Activated CD4-positive, alpha-beta memory T cell treated with anti-CD3 and anti-CD28 coated beads, Interleukin-2, amount 10 ng/mL, durations not matched to agents 7 days and 5 days (primary cell): ENCODE results near the gene ZFYVE28. TPM values are rescaled to one million over a fixed set of nuclear protein-coding genes. Genes with fewer than 3 reads are reported as not detected.

Source experiments
- CTCF ChIA-PET: fragments of 350-600 bp; sonication (Branson Sonifier 250); formaldehyde crosslinking; loops from one replicate; lab custom pipeline; 2021; ENCODE audit warnings: antibody characterized with exemption, inconsistent platforms; lab: Charles Lee
- POLR2A ChIA-PET: fragments of 350-600 bp; sonication (Branson Sonifier 250); formaldehyde crosslinking; loops from one replicate; lab custom pipeline; 2021; ENCODE audit warnings: antibody characterized with exemption; lab: Charles Lee
- DNase-seq: peaks from one replicate; pipeline ENCODE4 v3.0.0-alpha.2; 2020
- H3K27ac Mint-ChIP-seq: one replicate; pipeline ENCODE4 v1.8.0; 2021; ENCODE audit warnings: mild to moderate bottlenecking, mixed read lengths
- H3K27me3 Mint-ChIP-seq: one replicate; pipeline ENCODE4 v1.8.0; 2021; ENCODE audit warnings: mixed read lengths
- H3K36me3 Mint-ChIP-seq: one replicate; pipeline ENCODE4 v1.8.0; 2021; ENCODE audit warnings: low read depth, mixed read lengths
- H3K4me1 Mint-ChIP-seq: one replicate; pipeline ENCODE4 v1.8.0; 2021; ENCODE audit warnings: mixed read lengths
- H3K4me3 Mint-ChIP-seq: one replicate; pipeline ENCODE4 v1.8.0; 2021; ENCODE audit warnings: mild to moderate bottlenecking, mixed read lengths
- H3K9me3 Mint-ChIP-seq: one replicate; pipeline ENCODE4 v1.8.0; 2021; ENCODE audit warnings: mixed read lengths
- total RNA-seq, 2 experiments: library from RNA; stranded (reverse); gene quantifications; one replicate each; pipeline ENCODE4 v1.2.3, GENCODE V29; 2021

ZFYVE28 gene
- total RNA-seq, 2 experiments from 2014 or later = 38.9 to 40.1 TPM

DNA sequence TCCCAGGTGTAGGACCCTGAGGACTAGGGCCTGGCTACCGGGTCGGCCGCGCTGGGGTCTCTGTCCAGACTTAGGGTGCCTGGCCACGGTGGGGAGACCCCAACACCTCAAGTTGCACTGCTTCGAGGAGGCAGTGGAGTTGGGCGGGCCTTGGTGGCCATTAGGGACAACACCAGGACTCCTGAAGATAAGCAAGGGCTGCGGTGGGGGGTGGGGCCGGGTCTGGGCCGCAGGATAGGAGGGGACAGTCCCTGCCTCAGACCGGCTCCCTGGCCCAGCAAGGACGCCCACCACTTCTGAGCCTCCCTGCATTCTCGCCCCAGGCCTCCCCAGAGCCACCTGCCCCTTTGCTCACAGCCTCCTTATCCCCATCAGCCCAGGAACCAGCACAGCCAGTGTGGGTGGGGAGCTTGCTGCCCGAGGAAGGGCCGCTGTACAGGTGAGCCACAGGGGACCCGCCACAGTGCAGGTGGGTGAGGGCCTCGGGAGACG is 151.1 kb downstream of the ZFYVE28 start:
- POLR2A ChIA-PET = interaction anchor here (1.3 kb wide), 1 partner anchor 14 kb away, joined by 3 read pairs; no protein-coding TSS in a partner anchor
- Mint-ChIP-seq H3K4me3 (no peak overlapping the region), H3K27ac (no peak overlapping the region), H3K36me3 (no peaks in the 10 kb centered on the region), H3K4me1 (peaks cover 4% of the 10 kb centered on the region), H3K9me3 (no peaks in the 10 kb centered on the region), H3K27me3 (no peaks in the 10 kb centered on the region)
- DNase-seq = no peak
- CTCF ChIA-PET = interaction anchor here (0.5 kb wide), 1 partner anchor 10 kb away, joined by 3 read pairs; no protein-coding TSS in a partner anchor

GRCh38 chr4:2266821-2267220 is 151.6 kb downstream of the ZFYVE28 start:
- Mint-ChIP-seq H3K4me1 (peaks cover 4% of the 10 kb centered on the region), H3K4me3 (no peak overlapping the region), H3K36me3 (no peaks in the 10 kb centered on the region), H3K27ac (no peak overlapping the region), H3K9me3 (no peaks in the 10 kb centered on the region), H3K27me3 (no peaks in the 10 kb centered on the region)
- no peak for DNase-seq
- POLR2A ChIA-PET = interaction anchor here (1.3 kb wide), 1 partner anchor 15 kb away, joined by 3 read pairs; no protein-coding TSS in a partner anchor
- CTCF ChIA-PET = interaction anchor here (0.5 kb wide), 1 partner anchor 11 kb away, joined by 3 read pairs; no protein-coding TSS in a partner anchor

- no peaks in the 10 kb centered on the region for H3K9me3 Mint-ChIP-seq
- no peaks in the 10 kb centered on the region for H3K36me3 Mint-ChIP-seq
- CTCF ChIA-PET = no interaction called here
- peaks cover 4% of the 10 kb centered on the region for H3K4me1 Mint-ChIP-seq
- H3K27ac Mint-ChIP-seq = no peak overlapping the region
- no peak for DNase-seq
- H3K27me3 Mint-ChIP-seq = no peaks in the 10 kb centered on the region
- H3K4me3 Mint-ChIP-seq = no peak overlapping the region
- POLR2A ChIA-PET = no interaction called here
Observed at GRCh38 chr4:2266181-2266580, 152.3 kb downstream of the ZFYVE28 start.

DNA sequence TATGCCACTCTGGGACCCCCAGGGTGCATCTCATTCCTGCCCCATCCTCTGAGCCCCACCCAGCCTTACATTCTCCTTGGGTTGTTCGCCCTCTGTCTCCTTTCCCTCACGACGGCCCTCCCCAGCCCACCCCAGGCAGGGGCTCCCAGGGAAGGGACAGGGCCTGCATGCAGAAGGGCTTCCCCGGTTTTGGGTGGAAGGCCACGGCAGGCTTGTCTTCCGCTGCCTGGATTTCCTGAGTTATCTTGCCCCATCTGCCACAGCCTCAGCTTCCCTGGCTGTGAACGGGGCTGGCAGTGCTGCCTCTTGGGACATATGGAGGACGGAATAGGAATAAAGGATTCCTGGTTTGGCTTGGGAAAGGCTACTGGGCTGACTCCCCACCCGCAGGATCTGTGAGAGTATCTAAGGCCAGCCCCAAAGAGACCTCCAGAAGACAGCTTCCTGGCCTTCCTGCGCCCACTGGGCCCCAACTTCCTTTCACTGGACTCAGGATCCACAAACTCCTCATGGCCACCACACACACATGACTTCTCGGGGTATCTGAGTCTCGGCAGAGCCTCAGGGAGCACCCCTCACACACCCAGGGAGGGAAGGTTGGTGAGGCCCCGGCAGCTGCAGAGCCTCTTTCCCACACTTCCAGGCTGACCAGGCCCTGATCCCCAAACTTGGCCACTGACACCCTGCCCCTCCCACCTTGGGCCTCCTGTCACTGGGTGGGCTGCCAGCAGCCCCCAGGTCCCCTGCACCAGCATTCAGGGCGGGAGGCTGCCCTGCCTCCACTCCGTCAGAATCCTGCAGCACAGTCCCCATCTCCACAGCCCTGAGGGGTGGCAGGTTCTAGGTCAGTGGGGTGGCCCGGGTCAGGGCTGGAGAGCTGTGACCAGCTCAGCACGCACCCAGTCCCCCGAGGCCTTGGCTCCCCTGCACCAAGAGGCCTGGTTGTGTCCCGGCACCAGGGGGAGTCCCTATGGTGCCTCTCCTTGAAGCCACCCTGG is 153.0 kb downstream of the ZFYVE28 start:
- no peak for DNase-seq
- H3K4me3 Mint-ChIP-seq = no peak overlapping the region
- no peaks in the 10 kb centered on the region for H3K9me3 Mint-ChIP-seq
- H3K27me3 Mint-ChIP-seq = no peaks in the 10 kb centered on the region
- H3K4me1 Mint-ChIP-seq = peaks cover 4% of the 10 kb centered on the region
- POLR2A ChIA-PET = interaction anchor here (1.0 to 1.1 kb wide), 2 partner anchors 23 to 147 kb away, joined by 4 read pairs; no protein-coding TSS in a partner anchor
- no peaks in the 10 kb centered on the region for H3K36me3 Mint-ChIP-seq
- CTCF ChIA-PET = no interaction called here
- H3K27ac Mint-ChIP-seq = no peak overlapping the region

DNA sequence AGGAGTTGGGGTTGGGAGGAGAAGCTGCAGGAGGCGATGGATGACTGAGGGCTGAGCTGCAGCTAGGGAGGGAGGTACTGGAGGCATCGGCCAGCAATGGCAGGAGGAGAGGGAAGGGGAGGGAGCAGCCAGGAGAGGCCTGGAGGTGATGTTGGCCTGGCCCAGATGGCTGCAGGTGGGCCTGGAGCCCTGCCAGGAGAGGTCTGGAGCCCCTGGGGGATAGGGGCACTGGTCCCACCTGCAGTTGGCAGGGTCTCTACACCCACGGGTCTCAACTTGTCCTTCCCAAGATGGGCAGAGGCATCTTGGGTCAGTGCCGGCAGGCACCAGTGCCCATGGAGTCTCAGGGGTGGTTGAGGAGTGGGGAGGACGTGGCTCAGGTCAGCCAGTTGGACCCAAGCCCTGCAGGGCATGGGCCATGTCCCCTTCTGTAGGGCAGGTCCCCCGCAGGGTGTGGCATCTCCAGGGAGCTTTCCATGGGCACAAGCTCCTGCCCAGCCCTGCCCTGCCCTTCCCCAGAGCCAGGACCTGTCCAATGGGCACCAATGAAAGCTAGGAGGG is 153.9 kb downstream of the ZFYVE28 start:
- ChIA-PET POLR2A (interaction anchor here (1.0 to 1.1 kb wide), 3 partner anchors 17 to 148 kb away, joined by 3 to 4 read pairs (median 4); no protein-coding TSS in a partner anchor), CTCF (no interaction called here)
- DNase-seq = no peak
- no peak overlapping the region for H3K27ac Mint-ChIP-seq
- no peaks in the 10 kb centered on the region for H3K9me3 Mint-ChIP-seq
- no peaks in the 10 kb centered on the region for H3K27me3 Mint-ChIP-seq
- peaks cover 4% of the 10 kb centered on the region for H3K4me1 Mint-ChIP-seq
- H3K4me3 Mint-ChIP-seq = no peak overlapping the region
- no peaks in the 10 kb centered on the region for H3K36me3 Mint-ChIP-seq

DNA sequence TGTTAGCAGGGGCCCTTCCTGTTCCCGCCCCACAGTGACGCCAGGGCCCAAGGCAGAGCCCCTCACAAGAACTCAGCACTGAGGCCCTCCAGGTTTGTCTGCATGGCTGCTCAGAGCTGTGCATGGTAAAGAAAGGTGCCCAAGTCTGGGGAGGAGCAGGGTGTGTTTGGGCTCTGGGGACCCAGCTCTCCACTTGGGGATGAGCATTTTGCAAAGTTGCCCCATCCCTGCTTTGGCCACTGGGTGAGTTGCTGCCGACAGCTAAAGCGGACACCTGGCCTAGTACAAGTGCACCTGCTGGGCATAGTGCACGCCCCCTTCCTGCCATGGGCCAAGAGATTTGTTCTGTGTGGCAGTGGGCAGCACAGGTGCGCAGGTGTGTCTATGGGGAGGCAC is 154.5 kb downstream of the ZFYVE28 start:
- Mint-ChIP-seq H3K9me3 (no peaks in the 10 kb centered on the region), H3K36me3 (no peaks in the 10 kb centered on the region), H3K27me3 (no peaks in the 10 kb centered on the region), H3K27ac (no peak overlapping the region), H3K4me3 (no peak overlapping the region), H3K4me1 (peaks cover 4% of the 10 kb centered on the region)
- ChIA-PET POLR2A (interaction anchor here (1.0 to 1.1 kb wide), 2 partner anchors 15 to 18 kb away, joined by 3 to 4 read pairs; no protein-coding TSS in a partner anchor), CTCF (no interaction called here)
- DNase-seq = no peak

DNA sequence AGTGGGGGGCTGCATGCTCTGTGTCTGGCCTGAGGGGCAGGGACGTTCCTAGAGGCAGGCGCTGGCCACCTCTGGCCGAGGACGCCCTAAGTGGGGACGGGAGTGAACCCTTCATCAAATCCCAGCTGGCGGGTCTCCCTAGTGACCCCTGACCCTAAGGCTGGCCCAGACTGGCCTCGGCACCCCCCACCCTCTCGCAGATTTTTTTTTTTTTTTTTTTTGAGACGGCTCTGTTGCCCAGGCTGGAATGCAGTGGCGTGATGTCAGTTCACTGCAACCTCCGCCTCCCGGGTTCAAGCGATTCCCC is 155.5 kb downstream of the ZFYVE28 start:
- H3K27ac Mint-ChIP-seq = peak overlapping the region; percentile 49
- POLR2A ChIA-PET = interaction anchor here (0.6 to 2.7 kb wide), 13 partner anchors 14 to 673 kb away, joined by 3 to 31 read pairs (median 6); partner anchors contain the start of genes HAUS3, NSD2, POLN and RNF4
- H3K4me1 Mint-ChIP-seq = peaks cover 4% of the 10 kb centered on the region
- no peaks in the 10 kb centered on the region for H3K9me3 Mint-ChIP-seq
- no peaks in the 10 kb centered on the region for H3K27me3 Mint-ChIP-seq
- DNase-seq = no peak
- H3K4me3 Mint-ChIP-seq = peak overlapping the region; percentile 73
- CTCF ChIA-PET = interaction anchor here (1.1 to 1.4 kb wide), 3 partner anchors 43 to 156 kb away, joined by 6 to 13 read pairs (median 11); partner anchors contain the start of gene CFAP99
- H3K36me3 Mint-ChIP-seq = no peaks in the 10 kb centered on the region

DNA sequence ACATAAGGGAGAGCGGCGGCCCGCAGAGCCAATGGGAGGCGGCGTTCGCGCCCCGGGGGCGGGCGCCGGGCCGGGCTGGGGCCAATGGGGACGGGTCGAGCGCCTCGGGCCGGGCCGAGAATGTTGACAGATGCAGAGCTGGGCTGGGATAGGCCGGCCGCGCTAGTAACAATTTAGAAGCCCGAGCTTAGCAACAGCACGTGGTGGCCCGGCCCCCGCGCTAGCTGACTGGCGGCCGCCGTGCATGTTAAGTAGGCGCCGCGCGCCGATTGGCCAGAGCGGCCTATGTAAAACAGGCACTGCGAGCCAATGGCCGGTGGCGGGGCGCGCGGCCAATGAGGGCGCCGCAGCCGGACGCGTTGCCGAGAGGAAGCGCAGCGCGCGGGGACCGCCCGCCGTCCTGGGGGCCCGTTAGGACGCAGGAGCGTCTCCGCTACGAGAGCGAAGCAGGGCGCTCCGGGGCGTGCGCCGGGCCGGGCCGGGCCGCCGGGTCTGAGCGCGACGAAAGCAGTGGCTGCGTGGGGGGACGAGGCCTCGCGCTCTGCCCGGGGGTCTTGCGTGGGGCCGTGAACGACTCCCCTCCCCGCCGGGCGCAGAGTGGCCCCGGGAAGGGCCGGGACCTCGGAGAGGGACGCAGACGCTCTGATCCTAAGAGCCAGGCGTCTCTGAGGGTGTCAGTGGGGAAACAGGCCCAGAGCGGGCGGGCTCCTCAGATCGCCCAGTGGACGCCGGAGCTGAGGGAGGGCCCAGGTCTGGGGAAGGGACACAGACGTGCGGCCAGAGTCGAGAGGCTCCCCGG is 156.1 kb downstream of the ZFYVE28 start:
- DNase-seq = peak; percentile 99
- no peaks in the 10 kb centered on the region for H3K9me3 Mint-ChIP-seq
- H3K4me3 Mint-ChIP-seq = peak overlapping the region; percentile 73
- no peaks in the 10 kb centered on the region for H3K27me3 Mint-ChIP-seq
- POLR2A ChIA-PET = interaction anchor here (0.6 to 2.7 kb wide), 22 partner anchors 14 to 673 kb away, joined by 3 to 31 read pairs (median 4); partner anchors contain the start of genes CFAP99, HAUS3, NELFA and NSD2
- H3K36me3 Mint-ChIP-seq = no peaks in the 10 kb centered on the region
- peak overlapping the region; percentile 68 for H3K27ac Mint-ChIP-seq
- CTCF ChIA-PET = interaction anchor here (0.7 to 1.4 kb wide), 13 partner anchors 19 to 209 kb away, joined by 3 to 13 read pairs (median 4); partner anchors contain the start of genes CFAP99, HAUS3 and POLN
- peaks cover 4% of the 10 kb centered on the region for H3K4me1 Mint-ChIP-seq

- ChIA-PET POLR2A (interaction anchor here (0.7 to 2.7 kb wide), 18 partner anchors 14 to 485 kb away, joined by 3 to 31 read pairs (median 4); partner anchors contain the start of genes CFAP99, HAUS3, NELFA and NSD2), CTCF (interaction anchor here (0.7 to 1.4 kb wide), 13 partner anchors 20 to 210 kb away, joined by 3 to 13 read pairs (median 4); partner anchors contain the start of genes CFAP99, HAUS3 and POLN)
- peaks cover 4% of the 10 kb centered on the region for H3K4me1 Mint-ChIP-seq
- peak within 1 kb of the TSS; percentile 68 for H3K27ac Mint-ChIP-seq
- H3K4me3 Mint-ChIP-seq = peak within 1 kb of the TSS; percentile 73
- no peaks in the 10 kb centered on the region for H3K27me3 Mint-ChIP-seq
- no peak for DNase-seq
- H3K9me3 Mint-ChIP-seq = no peaks in the 10 kb centered on the region
- no peaks in the 10 kb centered on the region for H3K36me3 Mint-ChIP-seq
Observed at GRCh38 chr4:2261853-2262144, 156.6 kb downstream of the ZFYVE28 start, which contains the start of gene MXD4. Gene MXD4 (minus strand): TSS chr4:2262109. CDS start chr4:2261980, 129 bp downstream.

GRCh38 chr4:2261110-2261852 is 157.2 kb downstream of the ZFYVE28 start:
- no peaks in the 10 kb centered on the region for H3K9me3 Mint-ChIP-seq
- ChIA-PET CTCF (interaction anchor here (1.0 to 1.4 kb wide), 5 partner anchors 19 to 210 kb away, joined by 3 to 11 read pairs (median 8); partner anchors contain the start of genes HAUS3 and POLN), POLR2A (interaction anchor here (1.0 to 2.7 kb wide), 8 partner anchors 20 to 253 kb away, joined by 3 to 31 read pairs (median 8); partner anchors contain the start of genes CFAP99, HAUS3, NELFA and POLN)
- H3K27ac Mint-ChIP-seq = no peak overlapping the region
- peak overlapping the region; percentile 73 for H3K4me3 Mint-ChIP-seq
- peak; percentile 70 for DNase-seq
- H3K27me3 Mint-ChIP-seq = no peaks in the 10 kb centered on the region
- no peaks in the 10 kb centered on the region for H3K36me3 Mint-ChIP-seq
- peaks cover 4% of the 10 kb centered on the region for H3K4me1 Mint-ChIP-seq
